Prostate gland (tissue), 2 donors: ENCODE results near the gene FHIT.

Source experiments
- CTCF ChIP-seq, 4 experiments: fragments of 200-600 bp in 2 of 4; fragments of 450-650 bp in 2 of 4; sonication (generic) in 2 of 4; IDR thresholded peaks; 1 replicate in 3 of 4; 2 replicates in 1 of 4; pipeline ENCODE4 v1.5.1; 2016 to 2019; ENCODE audit warnings: antibody characterized with exemption in 4 of 4, mild to moderate bottlenecking in 2 of 4, moderate library complexity in 2 of 4
- POLR2A ChIP-seq: fragments of 450-650 bp; IDR thresholded peaks from one replicate; pipeline ENCODE4 v1.6.1; 2016; ENCODE audit warnings: antibody characterized with exemption, mild to moderate bottlenecking
- POLR2AphosphoS5 ChIP-seq: sonication (generic); formaldehyde crosslinking; IDR thresholded peaks from one replicate; pipeline ENCODE4 v1.6.1; 2017; ENCODE audit warnings: antibody characterized with exemption

- TF ChIP-seq CTCF (IDR thresholded peaks at IDR 0.05) = no peak
- no peak for TF ChIP-seq POLR2A
- no peak for TF ChIP-seq POLR2AphosphoS5
Measured at GRCh38 chr3:59968513-59969045, 1282.7 kb downstream of the FHIT start.
